H1 (cell line): Measurements from ENCODE around the gene KCMF1.

Experiments used
- ATF3 ChIP-seq: IDR thresholded peaks from 2 replicates; pipeline ENCODE4 v1.6.1; 2011; ENCODE audit warnings: low read depth, mild to moderate bottlenecking, low read length; ENCODE audit not compliant: insufficient read depth
- BRCA1 ChIP-seq: IDR thresholded peaks from 2 replicates; pipeline ENCODE4 v1.6.1; 2012; ENCODE audit warnings: low read depth, low read length, improper control_type of control experiment
- CBX5 ChIP-seq: fragments of 300-800, 300-1000 bp; sonication (generic); IDR thresholded peaks from 2 replicates; pipeline ENCODE4 v1.7.1; 2016; ENCODE audit warnings: antibody characterized with exemption, low read length, low read depth
- CTCF ChIP-seq, 3 experiments: IDR thresholded peaks; 1 replicate in 2 of 3; 2 replicates in 1 of 3; pipeline versions ENCODE4 v1.5.1 to v1.6.1; 2011; ENCODE audit warnings: low read length in 3 of 3, mild to moderate bottlenecking in 3 of 3, inconsistent platforms in 2 of 3, low read depth in 1 of 3, moderate library complexity in 1 of 3; ENCODE audit not compliant: insufficient read depth in 1 of 3; ENCODE audit errors: control extremely low read depth in 1 of 3
- EP300 ChIP-seq, 2 experiments: IDR thresholded peaks; 1 replicate in 1 of 2; 2 replicates in 1 of 2; pipeline ENCODE4 v1.6.1; 2011 to 2012; ENCODE audit warnings: low read depth in 2 of 2, low read length in 2 of 2, mild to moderate bottlenecking in 2 of 2, borderline replicate concordance in 1 of 2, inconsistent platforms in 1 of 2, moderate library complexity in 1 of 2
- POLR2A ChIP-seq, 2 experiments: IDR thresholded peaks; 1 replicate in 1 of 2; 2 replicates in 1 of 2; pipeline ENCODE4 v1.6.1; 2011; ENCODE audit warnings: low read depth in 2 of 2, low read length in 2 of 2, mild to moderate bottlenecking in 2 of 2; ENCODE audit errors: control extremely low read depth in 1 of 2
- RNF2 ChIP-seq: fragments of 200-900, 300-1000 bp; sonication (generic); IDR thresholded peaks from 2 replicates; pipeline ENCODE4 v1.7.1; 2016; ENCODE audit warnings: borderline replicate concordance, low read depth, mild to moderate bottlenecking, antibody characterized with exemption, low read length; ENCODE audit not compliant: poor library complexity, severe bottlenecking; ENCODE audit errors: missing control alignments
- SIN3A ChIP-seq, 2 experiments: IDR thresholded peaks in 1 of 2; conservative IDR thresholded peaks in 1 of 2; 2 replicates each; pipeline ENCODE4 v1.6.1; 2011 to 2012; ENCODE audit warnings: low read length in 2 of 2, improper control_type of control experiment in 1 of 2, low read depth in 1 of 2, mild to moderate bottlenecking in 1 of 2
- TAF1 ChIP-seq: IDR thresholded peaks from 2 replicates; pipeline ENCODE4 v1.6.1; 2011; ENCODE audit warnings: mild to moderate bottlenecking, low read depth, low read length
- ZNF274 ChIP-seq: IDR thresholded peaks from 2 replicates; pipeline ENCODE4 v1.7.0; 2012; ENCODE audit warnings: low read length, borderline replicate concordance; ENCODE audit errors: extremely low read depth

- TF ChIP-seq ATF3 (no peak), TAF1 (no peak), CTCF (IDR thresholded peaks at IDR 0.05; ENCODE audit: control extremely low read depth in 1 of 3, insufficient read depth in 1 of 3, low read depth in 1 of 3, low read length in 3 of 3) (peak in 1 of 3 experiments; percentile 1; a peak in 1 of 4 replicates), EP300 (IDR thresholded peaks at IDR 0.05; ENCODE audit: borderline replicate concordance in 1 of 2, low read depth in 2 of 2, low read length in 2 of 2) (no peak), BRCA1 (no peak), POLR2A (IDR thresholded peaks at IDR 0.05; ENCODE audit: control extremely low read depth in 1 of 2, low read depth in 2 of 2, low read length in 2 of 2) (no peak), ZNF274 (no peak), SIN3A (conservative IDR thresholded peaks at IDR 0.05 in 1 of 2, IDR thresholded peaks at IDR 0.05 in 1 of 2; ENCODE audit: low read depth in 1 of 2, low read length in 2 of 2) (no peak), CBX5 (no peak), RNF2 (no peak)
Measured at GRCh38 chr2:84924173-84925106, 46.5 kb upstream of the KCMF1 start.
